Suprapubic skin (tissue), 4 donors: ENCODE results near the gene IFNL4. TPM values are rescaled to one million over a fixed set of nuclear protein-coding genes. Genes with fewer than 3 reads are reported as not detected.

Experiments used
- DNase-seq, 2 donors: peaks; one replicate each; pipeline ENCODE4 v3.0.0-alpha.2; 2019; ENCODE audit warnings: low spot score in 2 of 2
- H3K27ac ChIP-seq: fragments of 200-600 bp; sonication (generic); one replicate; pipeline ENCODE4 v1.5.1; 2019
- H3K27me3 ChIP-seq: fragments of 200-600 bp; sonication (generic); one replicate; pipeline ENCODE4 v1.5.1; 2019
- H3K36me3 ChIP-seq: fragments of 200-600 bp; sonication (generic); one replicate; pipeline ENCODE4 v1.5.1; 2019
- H3K4me1 ChIP-seq: fragments of 200-600 bp; sonication (generic); one replicate; pipeline ENCODE4 v1.5.1; 2019
- H3K4me3 ChIP-seq: fragments of 200-600 bp; sonication (generic); one replicate; pipeline ENCODE4 v1.5.1; 2019; ENCODE audit warnings: mild to moderate bottlenecking
- H3K9me3 ChIP-seq: fragments of 200-600 bp; sonication (generic); one replicate; pipeline ENCODE4 v1.5.1; 2019
- EP300 ChIP-seq: sonication (generic); formaldehyde crosslinking; IDR thresholded peaks from one replicate; pipeline ENCODE4 v1.6.1; 2017; ENCODE audit warnings: antibody characterized with exemption
- POLR2A ChIP-seq, 2 donors: fragments of 450-650 bp; IDR thresholded peaks; one replicate each; pipeline ENCODE4 v1.6.1; 2017; ENCODE audit warnings: antibody characterized with exemption in 2 of 2, mild to moderate bottlenecking in 2 of 2, moderate library complexity in 2 of 2
- POLR2AphosphoS5 ChIP-seq, 3 donors: sonication (generic); formaldehyde crosslinking; IDR thresholded peaks; one replicate each; pipeline ENCODE4 v1.6.1; 2017; ENCODE audit warnings: antibody characterized with exemption in 3 of 3
- WGBS: methylation state at CpG from one replicate; pipeline ENCODE4 v1.1.5; 2018; 5-methylcytosine and 5-hydroxymethylcytosine counted together
- total RNA-seq, 4 donors: library from RNA; depleted of rRNA; stranded (reverse); fragments of >200 nt; gene quantifications; one replicate each; pipeline ENCODE4 v1.1.0, GENCODE V29; 2016
- TF ChIP-seq, protein P1 (sequence below), 2 donors: fragments of 200-600 bp in 1 of 2; fragments of 450-650 bp in 1 of 2; sonication (generic) in 1 of 2; IDR thresholded peaks; one replicate each; pipeline ENCODE4 v1.5.1; 2016 to 2019; ENCODE audit warnings: antibody characterized with exemption in 2 of 2, mild to moderate bottlenecking in 1 of 2, moderate library complexity in 1 of 2

IFNL4 gene
- total RNA-seq, 4 donors from 2014 or later: not detected

DNA sequence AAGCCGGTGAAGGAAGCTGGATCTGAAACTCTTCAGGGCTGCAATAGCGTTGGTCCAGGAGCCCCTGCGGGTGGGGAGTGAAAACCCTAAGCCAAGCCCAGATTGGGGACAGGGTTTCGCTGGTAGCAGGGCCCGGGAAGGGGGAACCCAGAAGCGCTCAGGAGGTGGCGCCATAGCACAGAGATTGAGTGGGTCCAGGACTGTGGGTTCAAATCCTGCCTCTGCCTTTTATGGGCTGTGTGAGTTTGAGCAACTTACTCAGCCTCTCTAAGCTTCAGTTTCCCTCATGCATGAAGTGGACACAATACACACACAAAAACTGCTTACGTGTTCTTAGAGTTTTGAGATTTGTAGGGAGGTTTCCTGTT lies 36.3 kb downstream of the IFNL4 start:
- Histone ChIP-seq H3K4me1 (no peaks in the 10 kb centered on the region), H3K27me3 (no peaks in the 10 kb centered on the region), H3K27ac (no peak overlapping the region), H3K4me3 (no peak overlapping the region), H3K36me3 (no peaks in the 10 kb centered on the region), H3K9me3 (no peaks in the 10 kb centered on the region)
- TF ChIP-seq, protein P1, sequence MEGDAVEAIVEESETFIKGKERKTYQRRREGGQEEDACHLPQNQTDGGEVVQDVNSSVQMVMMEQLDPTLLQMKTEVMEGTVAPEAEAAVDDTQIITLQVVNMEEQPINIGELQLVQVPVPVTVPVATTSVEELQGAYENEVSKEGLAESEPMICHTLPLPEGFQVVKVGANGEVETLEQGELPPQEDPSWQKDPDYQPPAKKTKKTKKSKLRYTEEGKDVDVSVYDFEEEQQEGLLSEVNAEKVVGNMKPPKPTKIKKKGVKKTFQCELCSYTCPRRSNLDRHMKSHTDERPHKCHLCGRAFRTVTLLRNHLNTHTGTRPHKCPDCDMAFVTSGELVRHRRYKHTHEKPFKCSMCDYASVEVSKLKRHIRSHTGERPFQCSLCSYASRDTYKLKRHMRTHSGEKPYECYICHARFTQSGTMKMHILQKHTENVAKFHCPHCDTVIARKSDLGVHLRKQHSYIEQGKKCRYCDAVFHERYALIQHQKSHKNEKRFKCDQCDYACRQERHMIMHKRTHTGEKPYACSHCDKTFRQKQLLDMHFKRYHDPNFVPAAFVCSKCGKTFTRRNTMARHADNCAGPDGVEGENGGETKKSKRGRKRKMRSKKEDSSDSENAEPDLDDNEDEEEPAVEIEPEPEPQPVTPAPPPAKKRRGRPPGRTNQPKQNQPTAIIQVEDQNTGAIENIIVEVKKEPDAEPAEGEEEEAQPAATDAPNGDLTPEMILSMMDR (IDR thresholded peaks at IDR 0.05): no peak
- TF ChIP-seq POLR2A (IDR thresholded peaks at IDR 0.05) (no peak), EP300 (no peak), POLR2AphosphoS5 (IDR thresholded peaks at IDR 0.05) (no peak)
- no peak for DNase-seq
- 26% methylated on average over 8 of the region's 8 CpGs for WGBS

DNA sequence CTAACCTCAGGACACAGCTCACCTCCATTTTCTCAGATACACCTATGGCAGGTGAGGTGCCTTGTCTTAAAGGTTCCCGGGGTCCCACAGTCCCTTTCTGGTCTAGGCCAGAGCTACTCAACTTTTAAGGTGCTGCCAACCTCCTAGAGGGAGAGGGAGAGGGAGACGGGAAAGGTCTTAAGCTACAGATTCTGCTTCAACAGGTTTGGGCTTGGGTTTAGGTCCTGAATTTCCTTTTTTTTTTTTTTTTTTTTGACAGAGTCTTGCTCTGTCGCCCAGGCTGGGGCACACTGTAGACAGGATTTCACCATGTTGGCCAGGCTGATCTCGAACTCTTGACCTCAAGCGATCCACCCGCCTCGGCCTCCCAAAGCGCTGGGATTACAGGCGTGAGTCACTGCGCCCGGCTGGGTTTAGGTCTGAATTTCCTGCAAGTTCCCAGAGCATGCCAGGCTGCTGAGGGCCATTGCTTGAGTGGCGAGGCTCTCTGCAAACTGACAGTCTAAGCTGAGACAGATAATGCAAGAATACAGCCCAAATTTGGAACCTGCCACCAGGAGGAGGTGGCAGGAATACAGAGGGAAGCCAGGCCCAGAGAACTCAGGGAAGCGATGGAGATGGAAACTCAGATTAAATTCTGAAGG lies 36.8 kb downstream of the IFNL4 start:
- H3K4me3 ChIP-seq: no peak overlapping the region
- no peak for TF ChIP-seq POLR2AphosphoS5 (IDR thresholded peaks at IDR 0.05)
- TF ChIP-seq POLR2A (IDR thresholded peaks at IDR 0.05): no peak
- no peak for TF ChIP-seq EP300
- TF ChIP-seq, protein P1 (IDR thresholded peaks at IDR 0.05): no peak
- no peaks in the 10 kb centered on the region for H3K4me1 ChIP-seq
- 60% methylated on average over 13 of the region's 13 CpGs for WGBS
- peaks cover under 1% of the 10 kb centered on the region for H3K27me3 ChIP-seq
- no peaks in the 10 kb centered on the region for H3K36me3 ChIP-seq
- no peak overlapping the region for H3K27ac ChIP-seq
- no peak for DNase-seq
- H3K9me3 ChIP-seq: no peaks in the 10 kb centered on the region

DNA sequence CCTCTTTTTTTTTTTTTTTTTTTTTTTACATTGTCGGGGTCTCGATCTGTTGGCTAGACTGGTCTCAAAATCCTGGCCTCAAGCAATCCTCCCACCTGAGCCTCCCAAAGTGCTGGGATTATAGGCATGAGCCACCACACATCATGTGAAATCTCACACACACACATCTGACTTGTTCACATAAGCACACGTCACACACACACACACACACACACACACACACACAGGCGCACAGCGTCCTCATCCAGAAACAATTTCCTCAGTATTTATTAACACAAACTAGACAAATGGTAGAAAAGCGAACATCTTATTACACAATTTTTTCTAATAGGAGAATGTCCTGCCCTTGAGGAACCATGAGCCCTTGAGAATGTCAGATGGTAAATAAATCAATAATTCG lies 39.5 kb downstream of the IFNL4 start:
- DNase-seq: no peak
- TF ChIP-seq EP300: no peak
- TF ChIP-seq, protein P1 (IDR thresholded peaks at IDR 0.05): no peak
- H3K27ac ChIP-seq: no peak overlapping the region
- H3K27me3 ChIP-seq: peaks cover 19% of the 10 kb centered on the region
- WGBS: 75% methylated on average over 7 of the region's 7 CpGs
- H3K36me3 ChIP-seq: no peaks in the 10 kb centered on the region
- H3K4me3 ChIP-seq: no peak overlapping the region
- H3K9me3 ChIP-seq: no peaks in the 10 kb centered on the region
- no peaks in the 10 kb centered on the region for H3K4me1 ChIP-seq

DNA sequence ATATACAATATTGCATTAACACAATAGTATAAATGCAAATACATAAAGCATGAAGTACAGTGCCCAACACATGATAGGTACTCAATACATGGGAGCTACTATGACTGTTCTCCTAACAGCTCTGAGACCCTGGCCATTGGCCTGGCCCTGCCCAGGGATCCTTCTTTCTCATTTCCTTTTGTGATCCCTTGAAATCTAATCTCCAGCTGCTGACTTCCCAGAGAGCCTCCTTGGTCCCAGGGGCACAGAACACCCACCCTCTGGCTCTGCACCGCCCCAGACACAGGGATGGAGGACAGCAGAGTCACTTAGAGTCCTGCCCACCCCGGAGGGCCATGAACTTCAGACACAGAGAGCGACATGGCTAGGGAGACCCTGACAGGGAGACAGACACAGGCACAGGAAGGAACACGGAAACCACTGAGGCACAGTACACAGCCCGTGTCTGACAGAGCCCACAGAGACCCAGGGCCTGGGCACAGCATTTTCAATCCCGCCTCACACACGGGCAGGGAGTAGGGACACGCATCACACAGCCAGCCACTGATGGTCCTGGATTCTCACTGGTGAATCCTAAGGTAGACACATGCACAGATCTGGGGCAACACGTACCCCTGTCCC lies 40.4 kb downstream of the IFNL4 start:
- Histone ChIP-seq H3K27me3 (peaks cover 28% of the 10 kb centered on the region), H3K4me1 (no peaks in the 10 kb centered on the region), H3K36me3 (no peaks in the 10 kb centered on the region), H3K4me3 (no peak overlapping the region), H3K9me3 (no peaks in the 10 kb centered on the region), H3K27ac (no peak overlapping the region)
- no peak for DNase-seq
- TF ChIP-seq, protein P1 (IDR thresholded peaks at IDR 0.05): no peak
- TF ChIP-seq POLR2AphosphoS5 (IDR thresholded peaks at IDR 0.05) (no peak), POLR2A (IDR thresholded peaks at IDR 0.05) (no peak), EP300 (no peak)
- WGBS: 81% methylated on average over 6 of the region's 9 CpGs

DNA sequence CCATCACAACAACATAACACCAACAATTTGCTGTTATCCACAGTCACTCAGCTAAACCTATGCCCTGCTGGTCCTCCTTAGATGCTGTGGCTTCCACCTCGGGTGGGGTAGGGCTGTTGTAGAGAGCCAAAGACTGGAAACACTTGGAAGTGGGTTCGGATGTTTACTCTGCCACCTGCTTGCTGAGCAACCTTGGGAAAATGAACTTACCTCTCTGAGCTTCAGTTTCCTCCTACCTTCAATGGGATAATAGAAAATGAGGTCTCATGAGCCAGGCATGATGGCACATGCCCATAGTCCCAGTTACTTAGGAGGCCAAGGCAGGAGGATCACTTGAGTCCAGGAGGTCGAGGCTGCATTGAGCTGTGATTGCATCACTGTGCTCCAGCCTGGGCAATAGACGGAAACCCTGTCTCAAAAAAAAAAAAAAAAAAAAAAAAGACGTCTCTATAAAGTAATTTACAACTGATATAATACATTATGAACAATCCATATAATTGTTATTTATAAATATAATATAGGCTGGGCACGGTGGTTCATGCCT lies 41.3 kb downstream of the IFNL4 start:
- H3K27ac ChIP-seq: no peak overlapping the region
- DNase-seq: no peak
- peaks cover 37% of the 10 kb centered on the region for H3K27me3 ChIP-seq
- no peaks in the 10 kb centered on the region for H3K4me1 ChIP-seq
- H3K4me3 ChIP-seq: no peak overlapping the region
- 77% methylated on average over 6 of the region's 6 CpGs for whole genome bisulfite sequencing
- H3K36me3 ChIP-seq: no peaks in the 10 kb centered on the region
- TF ChIP-seq, protein P1 (IDR thresholded peaks at IDR 0.05): no peak
- no peak for TF ChIP-seq EP300
- TF ChIP-seq POLR2AphosphoS5 (IDR thresholded peaks at IDR 0.05): no peak
- no peak for TF ChIP-seq POLR2A (IDR thresholded peaks at IDR 0.05)
- H3K9me3 ChIP-seq: no peaks in the 10 kb centered on the region
